ENCODE results near the gene CGB3.

Gene CGB3

GRCh38 chr19:48994035-48994386 is 30.1 kb downstream of the CGB3 start:
- no peaks in the 10 kb centered on the region for H3K9me2 ChIP-seq (replicated peaks; ENCODE audit: insufficient read depth, low read length)
- peak overlapping the region; percentile 89 for H3K4me2 ChIP-seq (ENCODE audit: low read depth, low read length)
- no peaks in the 10 kb centered on the region for H3F3A ChIP-seq (ENCODE audit: insufficient read depth, low read length)
- peaks cover 79% of the 10 kb centered on the region for H3K79me2 ChIP-seq (ENCODE audit: low read length)
- peak overlapping the region; percentile 89; the same call in 1 of the 2 replicates for H3K27ac ChIP-seq (ENCODE audit: low read length)
- peak overlapping the region; percentile 96 for H3K4me3 ChIP-seq (ENCODE audit: low read length)
- H2AFZ ChIP-seq (ENCODE audit: low read length): peak overlapping the region; percentile 52
- H3K36me3 ChIP-seq (replicated peaks; ENCODE audit: insufficient read depth, low read length): no peaks in the 10 kb centered on the region
- DNase-seq: no peak
- H4K20me1 ChIP-seq (ENCODE audit: insufficient read depth, low read length): no peaks in the 10 kb centered on the region
- no peak for TF ChIP-seq EZH2phosphoT487 (IDR thresholded peaks at IDR 0.05; ENCODE audit: low read length)
- TF ChIP-seq, protein P1, sequence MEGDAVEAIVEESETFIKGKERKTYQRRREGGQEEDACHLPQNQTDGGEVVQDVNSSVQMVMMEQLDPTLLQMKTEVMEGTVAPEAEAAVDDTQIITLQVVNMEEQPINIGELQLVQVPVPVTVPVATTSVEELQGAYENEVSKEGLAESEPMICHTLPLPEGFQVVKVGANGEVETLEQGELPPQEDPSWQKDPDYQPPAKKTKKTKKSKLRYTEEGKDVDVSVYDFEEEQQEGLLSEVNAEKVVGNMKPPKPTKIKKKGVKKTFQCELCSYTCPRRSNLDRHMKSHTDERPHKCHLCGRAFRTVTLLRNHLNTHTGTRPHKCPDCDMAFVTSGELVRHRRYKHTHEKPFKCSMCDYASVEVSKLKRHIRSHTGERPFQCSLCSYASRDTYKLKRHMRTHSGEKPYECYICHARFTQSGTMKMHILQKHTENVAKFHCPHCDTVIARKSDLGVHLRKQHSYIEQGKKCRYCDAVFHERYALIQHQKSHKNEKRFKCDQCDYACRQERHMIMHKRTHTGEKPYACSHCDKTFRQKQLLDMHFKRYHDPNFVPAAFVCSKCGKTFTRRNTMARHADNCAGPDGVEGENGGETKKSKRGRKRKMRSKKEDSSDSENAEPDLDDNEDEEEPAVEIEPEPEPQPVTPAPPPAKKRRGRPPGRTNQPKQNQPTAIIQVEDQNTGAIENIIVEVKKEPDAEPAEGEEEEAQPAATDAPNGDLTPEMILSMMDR (IDR thresholded peaks at IDR 0.05; ENCODE audit: low read length): no peak
- TF ChIP-seq EZH2 (optimal IDR thresholded peaks at IDR 0.05; ENCODE audit: low read depth, low read length): no peak
- H3K9ac ChIP-seq (ENCODE audit: low read length): peak overlapping the region; percentile 87
- H3K4me1 ChIP-seq (ENCODE audit: low read length): peaks cover 10% of the 10 kb centered on the region
- H3K9me3 ChIP-seq (replicated peaks; ENCODE audit: insufficient read depth, low read length): no peaks in the 10 kb centered on the region
- H3K27me3 ChIP-seq (replicated peaks; ENCODE audit: insufficient read depth, low read length): no peaks in the 10 kb centered on the region

- H3K36me3 ChIP-seq (replicated peaks; ENCODE audit: insufficient read depth, low read length): no peaks in the 10 kb centered on the region
- H3K27ac ChIP-seq (ENCODE audit: low read length): peak within 1 kb of the TSS; percentile 89
- H3K9ac ChIP-seq (ENCODE audit: low read length): peak within 1 kb of the TSS; percentile 87
- H3K4me2 ChIP-seq (ENCODE audit: low read depth, low read length): peak within 1 kb of the TSS; percentile 89
- no peak for TF ChIP-seq EZH2 (optimal IDR thresholded peaks at IDR 0.05; ENCODE audit: low read depth, low read length)
- TF ChIP-seq, protein P1 (IDR thresholded peaks at IDR 0.05; ENCODE audit: low read length): peak; percentile 90
- no peak for TF ChIP-seq EZH2phosphoT487 (IDR thresholded peaks at IDR 0.05; ENCODE audit: low read length)
- DNase-seq: peak; percentile 100
- no peaks in the 10 kb centered on the region for H3F3A ChIP-seq (ENCODE audit: insufficient read depth, low read length)
- peak within 1 kb of the TSS; percentile 96 for H3K4me3 ChIP-seq (ENCODE audit: low read length)
- H4K20me1 ChIP-seq (ENCODE audit: insufficient read depth, low read length): no peaks in the 10 kb centered on the region
- peak within 1 kb of the TSS; percentile 77 for H2AFZ ChIP-seq (ENCODE audit: low read length)
- H3K27me3 ChIP-seq (replicated peaks; ENCODE audit: insufficient read depth, low read length): no peaks in the 10 kb centered on the region
- H3K9me3 ChIP-seq (replicated peaks; ENCODE audit: insufficient read depth, low read length): no peaks in the 10 kb centered on the region
- H3K9me2 ChIP-seq (replicated peaks; ENCODE audit: insufficient read depth, low read length): no peaks in the 10 kb centered on the region
- H3K4me1 ChIP-seq (ENCODE audit: low read length): peaks cover 10% of the 10 kb centered on the region
- peaks cover 75% of the 10 kb centered on the region for H3K79me2 ChIP-seq (ENCODE audit: low read length)
These were observed 30.7 kb downstream of the CGB3 start, which contains the start of the genes GYS1 and RUVBL2 for GRCh38 chr19:48993175-48994034. Gene GYS1, minus strand, starts transcription at chr19:48993309. Its CDS starts 197 bp downstream, at chr19:48993112. Gene RUVBL2, plus strand, starts transcription at chr19:48993887. Its CDS starts 25 bp downstream, at chr19:48993912.

GRCh38 chr19:48992581-48993174 is 31.5 kb downstream of the CGB3 start:
- no peak for DNase-seq
- H3K79me2 ChIP-seq (ENCODE audit: low read length): peaks cover 68% of the 10 kb centered on the region

More at GRCh38 chr19:48992581-48993174, 31.5 kb downstream of the CGB3 start:
- Histone ChIP-seq H3K9ac (ENCODE audit: low read length) (peak overlapping the region; percentile 75), H3K4me1 (ENCODE audit: low read length) (peaks cover 10% of the 10 kb centered on the region), H3F3A (ENCODE audit: insufficient read depth, low read length) (no peaks in the 10 kb centered on the region), H4K20me1 (ENCODE audit: insufficient read depth, low read length) (no peaks in the 10 kb centered on the region), H2AFZ (ENCODE audit: low read length) (peak overlapping the region; percentile 69), H3K27me3 (replicated peaks; ENCODE audit: insufficient read depth, low read length) (no peaks in the 10 kb centered on the region), H3K4me2 (ENCODE audit: low read depth, low read length) (peak overlapping the region; percentile 62), H3K9me2 (replicated peaks; ENCODE audit: insufficient read depth, low read length) (no peaks in the 10 kb centered on the region), H3K4me3 (ENCODE audit: low read length) (peak overlapping the region; percentile 96), H3K9me3 (replicated peaks; ENCODE audit: insufficient read depth, low read length) (no peaks in the 10 kb centered on the region), H3K36me3 (replicated peaks; ENCODE audit: insufficient read depth, low read length) (no peaks in the 10 kb centered on the region), H3K27ac (ENCODE audit: low read length) (peak overlapping the region; percentile 89; the same call in 1 of the 2 replicates)
- no peak for TF ChIP-seq EZH2 (optimal IDR thresholded peaks at IDR 0.05; ENCODE audit: low read depth, low read length)
- no peak for TF ChIP-seq EZH2phosphoT487 (IDR thresholded peaks at IDR 0.05; ENCODE audit: low read length)
- TF ChIP-seq, protein P1 (IDR thresholded peaks at IDR 0.05; ENCODE audit: low read length): no peak
